OCI-LY7 (cell line): ENCODE measurements around the gene ELL. TPM values are rescaled to one million over a fixed set of nuclear protein-coding genes. Genes with fewer than 3 reads are reported as not detected.

Experiments used
- BruUV-seq: library from RNA; stranded (reverse); fragments of 400-500 nt; replicated peaks from 2 replicates; lab custom pipeline; 2021; lab: Mats Ljungman, UMichigan
- CTCF ChIA-PET: fragments of 300-600 bp; sonication (Branson Sonifier 250); formaldehyde crosslinking; loops from one replicate; lab custom pipeline; 2022; ENCODE audit warnings: antibody characterized with exemption; ENCODE audit not compliant: unreplicated experiment; lab: Charles Lee
- POLR2A ChIA-PET: fragments of 300-600 bp; sonication (Branson Sonifier 250); formaldehyde crosslinking; loops from one replicate; lab custom pipeline; 2022; ENCODE audit warnings: antibody characterized with exemption; lab: Charles Lee
- DNase-seq: peaks from one replicate; pipeline ENCODE4 v3.0.0-alpha.2; 2015; ENCODE audit warnings: low spot score
- H2AFZ ChIP-seq: fragments of 200-600 bp; sonication (generic), shearing (Covaris generic); 2 replicates; pipeline ENCODE4 v1.6.1; 2014; ENCODE audit warnings: mild to moderate bottlenecking, antibody characterized with exemption, low read length, moderate library complexity
- H3K27ac ChIP-seq: fragments of 200-600 bp; sonication (generic); 2 replicates; pipeline ENCODE4 v1.5.1; 2014; ENCODE audit warnings: mixed run types, low read depth, mild to moderate bottlenecking, moderate library complexity, low read length, inconsistent platforms; ENCODE audit not compliant: poor library complexity, severe bottlenecking
- H3K36me3 ChIP-seq: fragments of 200-600 bp; sonication (generic); 2 replicates; pipeline ENCODE4 v1.6.1; 2014; ENCODE audit warnings: mild to moderate bottlenecking, antibody characterized with exemption, low read length, moderate library complexity, mixed read lengths; ENCODE audit not compliant: insufficient read depth
- H3K4me1 ChIP-seq: fragments of 200-600 bp; sonication (generic); 2 replicates; pipeline ENCODE4 v1.5.1; 2014; ENCODE audit warnings: mild to moderate bottlenecking, low read length; ENCODE audit not compliant: insufficient read depth, poor library complexity, severe bottlenecking
- H3K4me2 ChIP-seq: fragments of 200-600 bp; sonication (generic); 2 replicates; pipeline ENCODE4 v1.6.1; 2014; ENCODE audit warnings: mild to moderate bottlenecking, low read length
- H3K4me3 ChIP-seq: fragments of 200-600 bp; sonication (generic); 2 replicates; pipeline ENCODE4 v1.5.1; 2014; ENCODE audit warnings: mild to moderate bottlenecking, low read depth, low read length; ENCODE audit not compliant: poor library complexity, severe bottlenecking
- H3K79me2 ChIP-seq: fragments of 200-600 bp; sonication (generic); 2 replicates; pipeline ENCODE4 v1.6.1; 2016; ENCODE audit warnings: low read depth, mild to moderate bottlenecking, low read length, moderate library complexity, mixed read lengths; ENCODE audit not compliant: insufficient read depth
- H3K9me2 ChIP-seq: fragments of 200-600 bp; sonication (generic); 2 replicates; pipeline ENCODE4 v1.6.1; 2016; ENCODE audit warnings: mild to moderate bottlenecking, low read length, mixed read lengths; ENCODE audit not compliant: insufficient read depth
- H3K9me3 ChIP-seq: fragments of 200-600 bp; sonication (generic); 2 replicates; pipeline ENCODE4 v1.6.1; 2014; ENCODE audit warnings: mild to moderate bottlenecking, mixed run types, low read length, mixed read lengths
- H4K20me1 ChIP-seq: fragments of 200-600 bp; sonication (generic); 2 replicates; pipeline ENCODE4 v1.6.1; 2014; ENCODE audit warnings: mild to moderate bottlenecking, antibody characterized with exemption, low read length, moderate library complexity, mixed read lengths; ENCODE audit not compliant: insufficient read depth
- CTCF ChIP-seq: fragments of 200-600 bp; sonication (generic); conservative IDR thresholded peaks from 2 replicates; pipeline ENCODE4 v1.5.1; 2014; ENCODE audit warnings: mild to moderate bottlenecking, antibody characterized with exemption, low read length, moderate library complexity, mixed read lengths
- EZH2phosphoT487 ChIP-seq: fragments of 200-600 bp; sonication (generic); IDR thresholded peaks from 2 replicates; pipeline ENCODE4 v1.6.1; 2018; ENCODE audit warnings: low read depth, borderline replicate concordance, mild to moderate bottlenecking, mixed run types, antibody characterized with exemption, low read length, moderate library complexity, mixed read lengths
- intact Hi-C: fragments of 100-400 bp; cut with micrococcal nuclease; formaldehyde crosslinking; loops from one replicate; pipeline ENCODE4 v1.10.0; 2022; ENCODE audit not compliant: unreplicated experiment
- total RNA-seq, 2 experiments: library from RNA; depleted of rRNA in 1 of 2; stranded (reverse); fragments of >200 nt in 1 of 2; shearing (Covaris generic) in 1 of 2; gene quantifications; 2 replicates each; pipeline ENCODE4 v1.2.3, GENCODE V29; 2014 to 2022

Gene ELL
- total RNA-seq, 2 experiments from 2014 or later, result 14.4 to 24.6 TPM

GRCh38 chr19:18457483-18458331, 64.2 kb downstream of the ELL start:
- no peaks in the 10 kb centered on the region for H4K20me1 ChIP-seq
- no TSS peak for BruUV-seq
- no peaks in the 10 kb centered on the region for H3K79me2 ChIP-seq
- ChIA-PET POLR2A (no interaction called here), CTCF (interaction anchor here (0.6 kb wide), 1 partner anchor 65 kb away, joined by 3 read pairs; no protein-coding TSS in a partner anchor)
- TF ChIP-seq EZH2phosphoT487 (no peak), CTCF (no peak)
- no peaks in the 10 kb centered on the region for H3K9me2 ChIP-seq
- no peak overlapping the region for H3K4me2 ChIP-seq
- H3K9me3 ChIP-seq, result no peaks in the 10 kb centered on the region
- no peaks in the 10 kb centered on the region for H3K4me1 ChIP-seq
- intact Hi-C loops, result no loop called here
- no peak for DNase-seq
- H3K27ac ChIP-seq, result no peak overlapping the region
- H3K4me3 ChIP-seq, result no peak overlapping the region
- H3K36me3 ChIP-seq, result peaks cover 36% of the 10 kb centered on the region
- H2AFZ ChIP-seq, result no peak overlapping the region

- Histone ChIP-seq H3K79me2 (no peaks in the 10 kb centered on the region), H3K4me2 (no peak overlapping the region), H4K20me1 (no peaks in the 10 kb centered on the region), H3K4me1 (no peaks in the 10 kb centered on the region), H3K9me2 (no peaks in the 10 kb centered on the region), H3K9me3 (no peaks in the 10 kb centered on the region), H3K36me3 (peaks cover 36% of the 10 kb centered on the region), H2AFZ (no peak overlapping the region), H3K27ac (no peak overlapping the region), H3K4me3 (no peak overlapping the region)
- intact Hi-C loops, result no loop called here
- TF ChIP-seq CTCF (no peak), EZH2phosphoT487 (no peak)
- DNase-seq, result no peak
- ChIA-PET POLR2A (no interaction called here), CTCF (no interaction called here)
- no TSS peak for BruUV-seq
These were observed 64.9 kb downstream of the ELL start for GRCh38 chr19:18456974-18457373.

- TF ChIP-seq CTCF (no peak), EZH2phosphoT487 (no peak)
- POLR2A ChIA-PET, result no interaction called here
- Histone ChIP-seq H3K27ac (no peak overlapping the region), H3K9me3 (no peaks in the 10 kb centered on the region), H3K4me2 (no peak overlapping the region), H3K36me3 (peaks cover 29% of the 10 kb centered on the region), H3K4me1 (no peaks in the 10 kb centered on the region), H3K79me2 (no peaks in the 10 kb centered on the region), H3K9me2 (no peaks in the 10 kb centered on the region), H3K4me3 (no peak overlapping the region), H4K20me1 (no peaks in the 10 kb centered on the region), H2AFZ (no peak overlapping the region)
- intact Hi-C loops, result no loop called here
- no TSS peak for BruUV-seq
- CTCF ChIA-PET, result no interaction called here
- no peak for DNase-seq
These were observed 65.6 kb downstream of the ELL start for GRCh38 chr19:18456279-18456678.
